NCI-H2171 (cell line): Measurements from ENCODE around the gene SLC25A53.
"Not testable (repeated sequence)": the region's sequence is repeated elsewhere in the genome, so short reads cannot be mapped to it uniquely, and the experiment has no call there.

Experiments used
- DNase-seq: peaks from one replicate; lab custom pipeline; 2025; lab: John Stamatoyannopoulos, UW

The SLC25A53 gene

DNA sequence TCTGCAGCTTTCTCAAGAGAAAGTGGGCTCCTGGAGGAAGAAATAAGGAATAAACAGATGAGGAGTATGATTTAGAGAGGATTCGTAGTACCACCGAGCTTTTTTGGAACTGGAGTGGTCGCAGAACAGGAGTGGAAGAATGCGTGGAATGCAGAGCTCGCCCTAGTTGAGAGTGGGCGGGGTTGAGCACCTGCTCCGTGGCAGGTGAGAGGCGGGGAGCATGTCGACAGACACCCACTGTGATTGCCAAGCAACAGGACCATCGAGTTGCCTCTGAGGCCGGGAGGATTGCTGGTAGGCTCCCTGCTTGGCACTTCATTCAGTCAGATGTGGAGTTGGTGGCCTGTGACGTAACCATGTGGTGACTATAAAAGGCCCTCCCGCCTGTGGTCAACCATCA lies 101.9 kb downstream of the SLC25A53 start:
- not testable (repeated sequence) for DNase-seq
